Stomach smooth muscle (tissue), 2 donors: ENCODE results near the gene HGS.

Source experiments
- H3K27ac ChIP-seq: one replicate; pipeline ENCODE4 v1.7.0; 2013; ENCODE audit warnings: mild to moderate bottlenecking, low read length, inconsistent platforms
- H3K27me3 ChIP-seq, 2 donors: one replicate each; pipeline ENCODE4 v1.7.0; 2013; ENCODE audit warnings: low read length in 2 of 2; ENCODE audit not compliant: insufficient read depth in 2 of 2, control insufficient read depth in 1 of 2
- H3K36me3 ChIP-seq, 2 donors: one replicate each; pipeline ENCODE4 v1.7.0; 2013; ENCODE audit warnings: low read length in 2 of 2; ENCODE audit not compliant: control insufficient read depth in 2 of 2, insufficient read depth in 2 of 2
- H3K4me1 ChIP-seq: one replicate; pipeline ENCODE4 v1.7.0; 2013; ENCODE audit warnings: low read length; ENCODE audit not compliant: control insufficient read depth, insufficient read depth
- H3K4me3 ChIP-seq, 2 donors: one replicate each; pipeline ENCODE4 v1.7.0; 2013; ENCODE audit warnings: low read length in 2 of 2
- H3K9ac ChIP-seq, 2 donors: one replicate each; pipeline ENCODE4 v1.7.0; 2013; ENCODE audit warnings: low read length in 2 of 2, mild to moderate bottlenecking in 1 of 2
- H3K9me3 ChIP-seq, 2 donors: one replicate each; pipeline ENCODE4 v1.7.0; 2013; ENCODE audit warnings: low read length in 2 of 2; ENCODE audit not compliant: control insufficient read depth in 2 of 2
- donor health status: healthy.
- donor health status: Pancreatic carcinoma.

The HGS gene

DNA sequence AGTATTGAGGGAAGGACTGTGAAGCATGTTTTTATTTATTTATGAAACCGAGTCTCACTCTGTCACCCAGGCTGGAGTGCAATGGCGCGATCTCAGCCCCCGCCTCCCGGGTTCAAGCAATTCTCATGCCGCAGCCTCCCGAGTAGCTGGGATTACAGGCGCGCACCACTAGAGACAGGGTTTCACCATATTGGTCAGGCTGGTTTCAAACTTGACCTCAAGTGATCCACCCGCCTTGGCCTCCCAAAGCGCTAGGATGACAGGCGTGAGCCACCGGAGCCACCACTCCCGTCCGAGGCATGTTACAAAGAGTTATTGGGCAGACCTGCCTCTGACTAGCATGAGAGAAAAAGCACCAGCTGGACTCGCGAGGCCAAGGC, 22.4 kb downstream of the HGS start:
- no peaks in the 10 kb centered on the region for H3K9me3 ChIP-seq
- H3K27ac ChIP-seq, result no peak overlapping the region
- no peak overlapping the region for H3K4me3 ChIP-seq
- H3K4me1 ChIP-seq, result peaks cover 40% of the 10 kb centered on the region
- H3K27me3 ChIP-seq, result peaks cover 0 to 6% of the 10 kb centered on the region in 2 donors
- H3K36me3 ChIP-seq, result peaks cover 13 to 14% of the 10 kb centered on the region in 2 donors
- H3K9ac ChIP-seq, result no peak overlapping the region

DNA sequence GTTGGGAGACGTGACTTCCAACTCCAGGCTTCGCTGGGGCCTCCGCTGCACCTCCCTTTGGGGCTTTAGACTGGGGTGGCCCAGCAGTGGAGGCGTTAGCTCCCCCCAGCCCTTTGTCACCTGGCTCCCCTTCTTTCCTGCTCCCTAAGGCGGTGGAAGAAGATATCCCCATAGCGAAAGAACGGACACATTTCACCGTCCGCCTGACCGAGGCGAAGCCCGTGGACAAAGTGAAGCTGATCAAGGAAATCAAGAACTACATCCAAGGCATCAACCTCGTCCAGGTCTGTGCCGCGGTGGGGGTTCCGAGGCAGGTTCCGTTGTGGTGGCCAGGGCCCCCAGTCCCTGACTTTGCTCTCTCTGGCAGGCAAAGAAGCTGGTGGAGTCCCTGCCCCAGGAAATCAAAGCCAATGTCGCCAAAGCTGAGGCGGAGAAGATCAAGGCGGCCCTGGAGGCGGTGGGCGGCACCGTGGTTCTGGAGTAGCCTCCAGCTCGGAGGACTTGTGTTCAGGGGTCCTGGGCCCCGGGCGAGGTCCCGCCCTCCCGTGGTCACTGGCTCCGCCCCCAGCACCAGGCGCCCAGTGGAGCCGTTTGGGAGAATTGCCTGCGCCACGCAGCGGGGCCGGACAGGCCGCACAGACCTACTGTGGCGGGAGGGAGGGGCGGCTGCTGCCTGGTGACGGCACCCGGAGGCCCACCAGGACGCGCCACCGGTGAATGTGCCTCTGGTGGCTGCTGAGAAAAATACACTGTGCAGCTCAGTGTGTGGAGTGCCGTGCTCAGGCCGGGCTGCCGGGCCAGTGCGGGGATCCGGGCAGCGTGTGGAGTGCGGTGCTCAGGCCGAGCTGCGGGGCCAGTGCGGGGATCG, 23.2 kb downstream of the HGS start:
- peaks cover 10% of the 10 kb centered on the region in 2 donors for H3K36me3 ChIP-seq
- peaks cover 39% of the 10 kb centered on the region for H3K4me1 ChIP-seq

DNA sequence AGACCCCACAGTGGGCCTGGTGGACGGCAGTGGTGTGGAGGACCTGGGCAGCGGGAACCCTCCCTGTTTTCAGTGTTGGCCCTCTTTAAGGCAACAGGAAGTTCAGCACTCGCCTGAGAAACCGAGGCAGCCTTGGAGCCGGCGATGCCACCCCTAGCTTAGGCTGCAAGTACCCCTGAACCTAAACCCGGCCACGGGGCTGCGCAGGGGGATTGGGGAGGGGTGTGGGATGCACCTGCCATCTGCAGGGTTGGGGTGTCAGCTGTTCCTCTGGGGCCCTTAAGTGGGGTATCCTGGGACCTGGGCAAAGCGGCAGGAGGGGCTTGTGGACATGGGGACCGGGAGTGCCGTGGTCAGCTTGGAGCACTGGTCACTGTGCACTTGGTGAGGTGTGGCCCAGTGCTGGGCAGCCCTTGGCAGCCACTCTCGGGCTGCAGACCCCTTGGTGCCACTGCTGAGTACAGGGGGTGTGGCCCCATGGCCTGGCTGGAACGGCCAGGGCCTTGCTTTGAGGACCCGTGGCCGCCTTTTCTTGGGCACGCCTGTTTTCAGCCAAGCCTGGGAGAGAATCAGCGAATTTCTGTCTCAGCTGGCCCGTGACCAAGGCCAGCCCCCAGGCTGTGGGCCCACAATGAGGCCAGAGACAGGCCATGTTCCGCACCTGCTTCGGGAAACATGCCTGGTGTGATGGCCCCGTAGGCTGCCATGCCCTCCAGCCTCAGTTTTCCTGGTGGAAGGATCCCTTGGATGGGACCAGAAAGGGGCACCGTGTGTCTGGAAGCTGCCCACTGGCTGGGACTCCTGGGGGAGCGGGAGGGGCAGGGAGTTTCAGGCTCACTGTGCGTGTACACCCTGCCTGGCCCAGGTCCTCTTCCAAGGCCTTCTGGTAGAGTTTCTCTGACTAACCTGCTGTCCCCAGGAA, 24.2 kb downstream of the HGS start:
- Histone ChIP-seq H3K4me1 (peaks cover 38% of the 10 kb centered on the region), H3K4me3 (no peak overlapping the region), H3K36me3 (peaks cover 10% of the 10 kb centered on the region in 2 donors), H3K27me3 (peaks cover 0 to 6% of the 10 kb centered on the region in 2 donors), H3K9me3 (no peaks in the 10 kb centered on the region), H3K27ac (no peak overlapping the region), H3K9ac (no peak overlapping the region)

More for the DNA sequence above, 23.2 kb downstream of the HGS start:
- H3K9me3 ChIP-seq, result no peaks in the 10 kb centered on the region
- H3K27me3 ChIP-seq, result peaks cover 0 to 6% of the 10 kb centered on the region in 2 donors
- H3K4me3 ChIP-seq, result no peak overlapping the region
- no peak overlapping the region for H3K27ac ChIP-seq
- H3K9ac ChIP-seq, result no peak overlapping the region

DNA sequence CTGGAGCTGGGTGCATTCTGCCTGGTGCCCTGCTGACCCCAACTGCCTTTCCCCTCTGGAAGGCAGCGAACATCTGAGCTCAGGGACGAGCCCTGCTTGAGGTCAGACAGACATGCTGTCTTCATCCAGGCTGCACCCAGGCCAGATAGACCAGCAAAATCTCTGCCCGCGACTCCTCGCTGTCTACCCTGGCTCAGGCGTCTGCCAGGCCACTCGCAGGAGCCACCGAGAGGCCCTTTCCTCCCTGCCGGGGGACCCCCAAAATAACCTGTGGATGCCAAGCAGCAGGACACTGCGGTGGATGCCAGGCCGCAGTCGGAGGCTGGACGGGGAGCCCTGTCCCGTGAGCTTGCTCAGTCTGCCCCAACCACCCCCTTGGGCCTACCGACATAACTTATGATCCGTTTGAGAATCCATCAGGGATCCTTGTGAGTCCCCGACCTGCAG, 25.0 kb downstream of the HGS start:
- Histone ChIP-seq H3K27ac (no peak overlapping the region), H3K4me3 (no peak overlapping the region), H3K36me3 (peaks cover 10% of the 10 kb centered on the region in 2 donors), H3K9ac (no peak overlapping the region), H3K9me3 (no peaks in the 10 kb centered on the region), H3K27me3 (peaks cover 0 to 6% of the 10 kb centered on the region in 2 donors), H3K4me1 (peaks cover 40% of the 10 kb centered on the region)

DNA sequence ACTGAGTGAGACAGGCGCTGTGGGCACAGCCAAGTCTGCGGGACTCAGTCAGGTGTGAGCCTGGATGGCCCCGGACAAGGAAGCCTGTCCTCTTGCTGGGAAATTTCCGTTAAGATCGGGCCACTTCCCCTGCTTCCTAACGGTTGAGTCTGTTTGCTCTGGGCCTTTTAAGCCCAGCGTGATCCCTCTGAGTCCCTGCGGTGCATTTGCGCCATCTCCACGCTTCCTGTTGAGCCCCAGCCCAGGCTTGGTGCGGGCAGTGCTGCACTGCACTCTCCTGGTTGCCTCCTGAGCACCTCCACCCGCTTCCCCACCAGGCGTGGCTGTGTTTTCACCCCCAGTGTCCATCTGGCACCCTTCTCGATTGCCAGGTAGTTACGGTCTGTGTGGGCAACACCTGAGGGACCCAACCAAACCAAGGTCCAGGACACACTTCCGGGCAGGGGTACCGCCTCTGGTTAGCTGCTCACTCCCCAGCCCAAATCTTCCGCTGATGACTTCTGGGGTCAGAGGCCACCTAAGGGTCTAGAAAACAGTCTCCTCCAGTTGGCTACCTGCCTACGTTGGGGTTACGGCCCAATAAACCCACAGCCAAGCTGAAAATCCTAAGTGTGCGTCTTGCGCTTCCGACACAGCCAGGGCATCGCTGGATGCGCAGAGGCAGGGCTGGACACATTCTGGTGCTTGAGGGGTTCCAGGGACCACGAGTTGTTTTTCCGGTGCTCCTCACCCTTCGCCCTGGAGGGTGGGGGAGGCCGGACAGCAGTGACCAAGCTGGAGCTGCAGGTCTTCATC, 26.9 kb downstream of the HGS start:
- peaks cover 5 to 6% of the 10 kb centered on the region in 2 donors for H3K36me3 ChIP-seq
- H3K27me3 ChIP-seq, result peaks cover 0 to 6% of the 10 kb centered on the region in 2 donors
- H3K9me3 ChIP-seq, result no peaks in the 10 kb centered on the region
- peak overlapping the region in 1 of 2 donors; percentile 36 for H3K9ac ChIP-seq
- peaks cover 30% of the 10 kb centered on the region for H3K4me1 ChIP-seq
- no peak overlapping the region for H3K27ac ChIP-seq
- H3K4me3 ChIP-seq, result peak overlapping the region in 1 of 2 donors; percentile 75

DNA sequence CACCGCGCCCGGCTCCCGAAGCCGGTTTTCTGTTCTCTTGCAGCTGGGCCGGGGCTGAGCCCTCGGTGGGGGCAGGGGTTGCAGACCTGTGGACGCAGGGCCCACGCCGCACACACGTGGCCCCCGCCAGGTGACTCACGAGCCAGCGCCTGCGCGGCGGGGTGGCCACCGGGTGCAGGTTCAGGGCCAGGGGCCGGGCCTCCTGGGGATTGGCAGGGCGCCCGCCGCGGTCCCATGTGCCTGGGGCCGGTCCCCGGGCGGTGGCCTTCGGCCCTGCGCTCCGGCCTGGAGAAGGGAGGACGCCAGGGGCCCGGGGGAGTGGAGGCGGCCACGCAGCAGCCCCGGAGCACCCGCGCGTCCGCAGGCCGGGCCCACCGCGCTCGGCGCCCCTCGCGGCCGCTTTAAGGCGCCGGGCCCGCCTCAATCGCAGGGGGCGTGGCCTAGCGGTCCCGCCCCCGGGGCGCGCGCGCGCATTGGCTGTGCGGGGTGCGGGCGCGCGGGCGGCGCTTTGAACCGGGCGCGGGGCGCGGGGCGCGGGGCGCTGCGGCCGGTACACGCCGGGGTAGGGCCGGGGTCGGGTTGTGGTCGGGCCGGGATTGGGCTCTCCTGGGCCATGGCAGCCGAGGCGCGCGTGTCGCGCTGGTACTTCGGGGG, 28.1 kb downstream of the HGS start, which contains the start of gene SLC25A10:
Gene SLC25A10, plus strand, starts transcription at position 471 of the 654 bp plus-strand sequence. Its CDS starts 143 bp downstream, at position 614.
- Histone ChIP-seq H3K36me3 (peaks cover 0 to under 1% of the 10 kb centered on the region in 2 donors), H3K27me3 (peaks cover 0 to 6% of the 10 kb centered on the region in 2 donors), H3K4me3 (peak within 1 kb of the TSS; percentile 43 to 75), H3K9ac (peak within 1 kb of the TSS; percentile 33 to 58), H3K4me1 (peaks cover 30% of the 10 kb centered on the region), H3K9me3 (no peaks in the 10 kb centered on the region), H3K27ac (no peak within 1 kb of the TSS)

DNA sequence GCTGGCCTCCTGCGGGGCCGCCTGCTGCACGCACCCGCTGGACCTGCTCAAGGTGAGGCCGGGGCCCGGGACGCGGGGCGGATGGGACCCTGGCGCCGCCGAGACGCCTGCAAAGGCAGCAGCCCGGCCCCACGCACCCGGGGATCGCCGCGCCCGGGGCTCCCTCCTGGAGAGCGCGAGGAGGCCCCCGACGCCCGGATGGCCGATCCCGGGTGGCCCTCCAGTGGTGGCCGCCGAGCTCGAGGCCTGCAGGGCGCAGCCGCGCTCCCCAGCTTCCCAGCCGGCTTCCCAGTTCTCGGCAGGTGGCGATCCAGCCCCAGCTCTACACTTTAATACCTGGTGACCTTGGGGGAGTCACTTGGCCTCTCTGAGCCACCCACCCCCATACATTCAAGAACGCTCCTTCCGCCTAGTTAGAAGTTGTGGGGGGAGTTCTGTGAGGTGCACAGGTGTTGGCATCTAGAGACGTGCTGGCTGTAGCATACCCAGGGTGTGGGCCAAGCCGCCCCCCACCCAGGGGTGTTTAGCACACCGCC, 28.7 kb downstream of the HGS start:
- peak overlapping the region; percentile 1 to 75 for H3K4me3 ChIP-seq
- H3K36me3 ChIP-seq, result no peaks in the 10 kb centered on the region
- H3K9ac ChIP-seq, result peak overlapping the region; percentile 14 to 58
- H3K9me3 ChIP-seq, result no peaks in the 10 kb centered on the region
- H3K27ac ChIP-seq, result no peak overlapping the region
- H3K4me1 ChIP-seq, result peaks cover 30% of the 10 kb centered on the region
- H3K27me3 ChIP-seq, result peaks cover 0 to 6% of the 10 kb centered on the region in 2 donors

DNA sequence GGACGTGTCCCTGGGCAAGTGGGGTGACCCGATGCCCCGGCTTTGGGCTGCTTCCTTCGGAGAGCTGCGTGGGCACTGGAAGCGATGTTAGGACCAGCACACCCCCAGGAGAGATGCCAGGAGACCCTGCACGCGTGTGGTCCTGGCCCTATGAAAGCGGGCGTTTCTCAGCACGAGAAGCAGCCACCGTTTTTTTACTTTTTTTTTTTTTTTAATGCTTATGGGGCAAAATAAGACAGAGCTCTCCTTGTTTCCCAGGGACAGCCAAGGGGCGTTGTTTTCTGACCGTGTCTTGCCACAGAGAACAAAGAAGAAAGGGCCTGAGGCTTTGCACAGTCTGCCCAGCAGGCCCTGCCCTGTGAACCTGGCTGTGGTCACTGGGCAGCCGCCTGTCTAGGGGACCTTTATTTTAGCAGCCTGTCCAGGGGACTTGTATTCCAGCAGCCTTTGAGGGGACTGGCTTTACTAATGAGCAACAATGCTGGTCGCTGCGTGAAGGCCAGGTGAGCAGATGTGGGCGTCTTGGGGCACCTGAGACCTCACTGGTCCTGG, 29.3 kb downstream of the HGS start:
- peak overlapping the region; percentile 1 to 75 for H3K4me3 ChIP-seq
- no peaks in the 10 kb centered on the region for H3K36me3 ChIP-seq
- H3K9ac ChIP-seq, result peak overlapping the region; percentile 14 to 58
- peaks cover 30% of the 10 kb centered on the region for H3K4me1 ChIP-seq
- peaks cover 0 to 6% of the 10 kb centered on the region in 2 donors for H3K27me3 ChIP-seq
- no peaks in the 10 kb centered on the region for H3K9me3 ChIP-seq
- H3K27ac ChIP-seq, result no peak overlapping the region

DNA sequence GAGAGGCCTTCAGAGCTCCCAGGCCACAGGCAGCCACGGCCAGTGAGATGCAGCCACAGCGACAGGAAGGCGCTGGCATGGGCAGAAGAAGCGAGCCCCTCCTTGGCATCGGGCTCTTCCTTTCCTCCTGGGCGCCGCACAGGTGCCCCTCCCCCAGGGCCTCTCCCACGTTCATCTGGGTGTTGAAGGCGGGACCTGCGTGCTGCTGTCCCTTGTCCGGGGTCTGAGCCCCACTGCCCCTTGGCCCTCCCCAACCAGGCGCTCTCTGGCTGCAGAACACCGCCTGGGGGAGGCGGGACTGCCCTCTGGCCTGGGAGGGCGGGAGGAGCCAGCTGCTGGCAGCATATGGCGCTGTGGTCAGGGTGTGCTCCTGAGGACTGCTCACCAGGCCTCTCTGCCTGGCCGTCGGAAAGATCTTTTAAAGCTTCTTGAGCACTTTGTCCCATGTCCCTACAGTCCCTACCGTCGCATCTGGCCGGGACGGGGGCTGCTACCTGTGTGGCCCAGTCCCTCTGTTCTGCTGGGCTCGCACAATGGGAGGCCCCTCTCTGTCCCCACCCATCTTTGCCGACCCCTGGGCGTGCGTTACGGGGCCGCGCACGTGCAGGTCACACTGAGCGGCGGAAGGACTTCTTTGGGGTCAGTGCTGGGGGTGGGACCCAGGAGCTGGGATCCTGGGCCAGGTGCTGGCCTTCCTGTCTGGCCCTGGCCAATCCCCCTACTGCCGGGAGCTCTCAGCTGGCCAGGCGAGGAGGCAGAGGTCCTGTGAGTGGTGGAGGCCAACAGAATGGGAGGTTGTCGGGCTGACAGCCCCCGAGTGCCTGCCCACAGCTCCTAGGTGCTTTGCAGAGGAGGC, 30.0 kb downstream of the HGS start:
- H3K27ac ChIP-seq, result no peak overlapping the region

More for the DNA sequence above, 30.0 kb downstream of the HGS start:
- Histone ChIP-seq H3K9me3 (no peaks in the 10 kb centered on the region), H3K4me1 (peaks cover 30% of the 10 kb centered on the region), H3K9ac (no peak overlapping the region), H3K27me3 (peaks cover 0 to 6% of the 10 kb centered on the region in 2 donors), H3K4me3 (peak overlapping the region in 1 of 2 donors; percentile 15), H3K36me3 (no peaks in the 10 kb centered on the region)
